ENCODE results near the gene SKOR2.

SKOR2 gene

GRCh38 chr18:47285456-47285855, 34.0 kb upstream of the SKOR2 start:
- peaks cover 0 to 2% (median 0%) of the 10 kb centered on the region in 5 experiments for H3K9me3 ChIP-seq (ENCODE audit: control extremely low read depth in 1 of 5, control insufficient read depth in 4 of 5, insufficient read depth in 2 of 5, low read depth in 1 of 5, low read length in 4 of 5)
- CTCF ChIA-PET = no interaction called here
- POLR2A ChIA-PET = no interaction called here

GRCh38 chr18:47284721-47285395, 33.4 kb upstream of the SKOR2 start:
- H3K4me3 ChIP-seq (ENCODE audit: control insufficient read depth in 1 of 7, extremely low read depth in 1 of 7, insufficient read depth in 4 of 7, low read depth in 2 of 7, low read length in 6 of 7) = no peak overlapping the region
- 73% methylated on average over 2 of the region's 6 CpGs for WGBS (ENCODE audit: insufficient coverage)
- ChIA-PET POLR2A (no interaction called here), CTCF (interaction anchor here (1.2 kb wide), 1 partner anchor 164 kb away, joined by 3 read pairs; no protein-coding TSS in a partner anchor)
- H3K36me3 ChIP-seq (ENCODE audit: control insufficient read depth in 4 of 4, insufficient read depth in 4 of 4, low read length in 3 of 4) = no peaks in the 10 kb centered on the region
- H3K9me3 ChIP-seq (ENCODE audit: control extremely low read depth in 1 of 5, control insufficient read depth in 4 of 5, insufficient read depth in 2 of 5, low read depth in 1 of 5, low read length in 4 of 5) = peaks cover 0 to 2% (median 0%) of the 10 kb centered on the region in 5 experiments
- peaks cover 0 to 18% (median 7%) of the 10 kb centered on the region in 5 experiments for H3K27me3 ChIP-seq (replicated peaks in 2 of 5; ENCODE audit: control insufficient read depth in 4 of 5, insufficient read depth in 5 of 5, low read length in 4 of 5)
- no peak for DNase-seq
- no peaks in the 10 kb centered on the region for H3K4me1 ChIP-seq (ENCODE audit: control extremely low read depth in 1 of 4, control insufficient read depth in 4 of 4, insufficient read depth in 4 of 4, low read length in 3 of 4)
- H3K27ac ChIP-seq (ENCODE audit: insufficient read depth in 1 of 2, low read depth in 1 of 2, low read length in 2 of 2, poor library complexity in 1 of 2, severe bottlenecking in 2 of 2) = no peak overlapping the region

More at GRCh38 chr18:47285456-47285855, 34.0 kb upstream of the SKOR2 start:
- Histone ChIP-seq H3K27me3 (replicated peaks in 2 of 5; ENCODE audit: control insufficient read depth in 4 of 5, insufficient read depth in 5 of 5, low read length in 4 of 5) (peaks cover 0 to 15% (median 7%) of the 10 kb centered on the region in 5 experiments), H3K4me3 (ENCODE audit: control insufficient read depth in 1 of 7, extremely low read depth in 1 of 7, insufficient read depth in 4 of 7, low read depth in 2 of 7, low read length in 6 of 7) (no peak overlapping the region), H3K27ac (ENCODE audit: insufficient read depth in 1 of 2, low read depth in 1 of 2, low read length in 2 of 2, poor library complexity in 1 of 2, severe bottlenecking in 2 of 2) (no peak overlapping the region), H3K36me3 (ENCODE audit: control insufficient read depth in 4 of 4, insufficient read depth in 4 of 4, low read length in 3 of 4) (no peaks in the 10 kb centered on the region), H3K4me1 (ENCODE audit: control extremely low read depth in 1 of 4, control insufficient read depth in 4 of 4, insufficient read depth in 4 of 4, low read length in 3 of 4) (no peaks in the 10 kb centered on the region)
- DNase-seq = no peak
- 52% methylated on average over 4 of the region's 7 CpGs for WGBS (ENCODE audit: insufficient coverage)

- H3K36me3 ChIP-seq (ENCODE audit: control insufficient read depth in 4 of 4, insufficient read depth in 4 of 4, low read length in 3 of 4) = no peaks in the 10 kb centered on the region
- no peak overlapping the region for H3K27ac ChIP-seq (ENCODE audit: insufficient read depth in 1 of 2, low read depth in 1 of 2, low read length in 2 of 2, poor library complexity in 1 of 2, severe bottlenecking in 2 of 2)
- H3K9me3 ChIP-seq (ENCODE audit: control extremely low read depth in 1 of 5, control insufficient read depth in 4 of 5, insufficient read depth in 2 of 5, low read depth in 1 of 5, low read length in 4 of 5) = peaks cover 0 to 2% (median 0%) of the 10 kb centered on the region in 5 experiments
- no peak overlapping the region for H3K4me3 ChIP-seq (ENCODE audit: control insufficient read depth in 1 of 7, extremely low read depth in 1 of 7, insufficient read depth in 4 of 7, low read depth in 2 of 7, low read length in 6 of 7)
- H3K27me3 ChIP-seq (replicated peaks in 2 of 5; ENCODE audit: control insufficient read depth in 4 of 5, insufficient read depth in 5 of 5, low read length in 4 of 5) = peaks cover 0 to 30% (median 5%) of the 10 kb centered on the region in 5 experiments
- WGBS (ENCODE audit: insufficient coverage) = no CpG with 5 or more reads among the region's 5 CpGs
- ChIA-PET CTCF (interaction anchor here (1.2 kb wide), 1 partner anchor 163 kb away, joined by 3 read pairs; no protein-coding TSS in a partner anchor), POLR2A (no interaction called here)
- DNase-seq = peak in 2 of 3 donors; percentile 14 to 15
- no peaks in the 10 kb centered on the region for H3K4me1 ChIP-seq (ENCODE audit: control extremely low read depth in 1 of 4, control insufficient read depth in 4 of 4, insufficient read depth in 4 of 4, low read length in 3 of 4)
Measured at GRCh38 chr18:47283476-47283875, 32.0 kb upstream of the SKOR2 start.

GRCh38 chr18:47280121-47280520, 28.7 kb upstream of the SKOR2 start:
- CTCF ChIA-PET = no interaction called here
- Histone ChIP-seq H3K4me3 (ENCODE audit: control insufficient read depth in 1 of 7, extremely low read depth in 1 of 7, insufficient read depth in 4 of 7, low read depth in 2 of 7, low read length in 6 of 7) (no peak overlapping the region), H3K36me3 (ENCODE audit: control insufficient read depth in 4 of 4, insufficient read depth in 4 of 4, low read length in 3 of 4) (no peaks in the 10 kb centered on the region), H3K27me3 (replicated peaks in 2 of 5; ENCODE audit: control insufficient read depth in 4 of 5, insufficient read depth in 5 of 5, low read length in 4 of 5) (peaks cover 0 to 26% (median 4%) of the 10 kb centered on the region in 5 experiments), H3K27ac (ENCODE audit: insufficient read depth in 1 of 2, low read depth in 1 of 2, low read length in 2 of 2, poor library complexity in 1 of 2, severe bottlenecking in 2 of 2) (no peak overlapping the region), H3K9me3 (ENCODE audit: control extremely low read depth in 1 of 5, control insufficient read depth in 4 of 5, insufficient read depth in 2 of 5, low read depth in 1 of 5, low read length in 4 of 5) (peaks cover 0 to 2% (median 0%) of the 10 kb centered on the region in 5 experiments), H3K4me1 (ENCODE audit: control extremely low read depth in 1 of 4, control insufficient read depth in 4 of 4, insufficient read depth in 4 of 4, low read length in 3 of 4) (no peaks in the 10 kb centered on the region)
- POLR2A ChIA-PET = no interaction called here
- 62% methylated on average over 3 of the region's 3 CpGs for WGBS (ENCODE audit: insufficient coverage)
- DNase-seq = no peak

GRCh38 chr18:47274961-47275360, 23.5 kb upstream of the SKOR2 start:
- ChIA-PET POLR2A (no interaction called here), CTCF (no interaction called here)
- no peak overlapping the region for H3K27ac ChIP-seq (ENCODE audit: insufficient read depth in 1 of 2, low read depth in 1 of 2, low read length in 2 of 2, poor library complexity in 1 of 2, severe bottlenecking in 2 of 2)
- H3K4me1 ChIP-seq (ENCODE audit: control extremely low read depth in 1 of 4, control insufficient read depth in 4 of 4, insufficient read depth in 4 of 4, low read length in 3 of 4) = no peaks in the 10 kb centered on the region
- DNase-seq = no peak
- 53% methylated on average over 6 of the region's 9 CpGs for WGBS (ENCODE audit: insufficient coverage)
- no peaks in the 10 kb centered on the region for H3K36me3 ChIP-seq (ENCODE audit: control insufficient read depth in 4 of 4, insufficient read depth in 4 of 4, low read length in 3 of 4)
- H3K27me3 ChIP-seq (replicated peaks in 2 of 5; ENCODE audit: control insufficient read depth in 4 of 5, insufficient read depth in 5 of 5, low read length in 4 of 5) = peaks cover 0 to 30% (median 15%) of the 10 kb centered on the region in 5 experiments
- no peak overlapping the region for H3K4me3 ChIP-seq (ENCODE audit: control insufficient read depth in 1 of 7, extremely low read depth in 1 of 7, insufficient read depth in 4 of 7, low read depth in 2 of 7, low read length in 6 of 7)
- H3K9me3 ChIP-seq (ENCODE audit: control extremely low read depth in 1 of 5, control insufficient read depth in 4 of 5, insufficient read depth in 2 of 5, low read depth in 1 of 5, low read length in 4 of 5) = peaks cover 0 to 1% (median 0%) of the 10 kb centered on the region in 5 experiments

- WGBS (ENCODE audit: insufficient coverage) = 20% methylated on average over 1 of the region's 1 CpG
- ChIA-PET POLR2A (no interaction called here), CTCF (no interaction called here)
- Histone ChIP-seq H3K4me3 (ENCODE audit: control insufficient read depth in 1 of 7, extremely low read depth in 1 of 7, insufficient read depth in 4 of 7, low read depth in 2 of 7, low read length in 6 of 7) (no peak overlapping the region), H3K9me3 (ENCODE audit: control extremely low read depth in 1 of 5, control insufficient read depth in 4 of 5, insufficient read depth in 2 of 5, low read depth in 1 of 5, low read length in 4 of 5) (peaks cover 0 to 3% (median 0%) of the 10 kb centered on the region in 5 experiments), H3K27ac (ENCODE audit: insufficient read depth in 1 of 2, low read depth in 1 of 2, low read length in 2 of 2, poor library complexity in 1 of 2, severe bottlenecking in 2 of 2) (no peak overlapping the region), H3K27me3 (replicated peaks in 2 of 5; ENCODE audit: control insufficient read depth in 4 of 5, insufficient read depth in 5 of 5, low read length in 4 of 5) (peaks cover 4 to 77% (median 40%) of the 10 kb centered on the region in 5 experiments), H3K36me3 (ENCODE audit: control insufficient read depth in 4 of 4, insufficient read depth in 4 of 4, low read length in 3 of 4) (no peaks in the 10 kb centered on the region), H3K4me1 (ENCODE audit: control extremely low read depth in 1 of 4, control insufficient read depth in 4 of 4, insufficient read depth in 4 of 4, low read length in 3 of 4) (no peaks in the 10 kb centered on the region)
- DNase-seq = no peak
Measured at GRCh38 chr18:47265197-47265596, 13.7 kb upstream of the SKOR2 start.

GRCh38 chr18:47264308-47264700, 12.8 kb upstream of the SKOR2 start:
- CTCF ChIA-PET = no interaction called here
- H3K4me3 ChIP-seq (ENCODE audit: control insufficient read depth in 1 of 7, extremely low read depth in 1 of 7, insufficient read depth in 4 of 7, low read depth in 2 of 7, low read length in 6 of 7) = no peak overlapping the region
- 4% methylated on average over 7 of the region's 10 CpGs for WGBS (ENCODE audit: insufficient coverage)

More at GRCh38 chr18:47264308-47264700, 12.8 kb upstream of the SKOR2 start:
- no peak for DNase-seq
- POLR2A ChIA-PET = no interaction called here
- Histone ChIP-seq H3K36me3 (ENCODE audit: control insufficient read depth in 4 of 4, insufficient read depth in 4 of 4, low read length in 3 of 4) (no peaks in the 10 kb centered on the region), H3K27me3 (replicated peaks in 2 of 5; ENCODE audit: control insufficient read depth in 4 of 5, insufficient read depth in 5 of 5, low read length in 4 of 5) (peaks cover 4 to 84% (median 49%) of the 10 kb centered on the region in 5 experiments), H3K27ac (ENCODE audit: insufficient read depth in 1 of 2, low read depth in 1 of 2, low read length in 2 of 2, poor library complexity in 1 of 2, severe bottlenecking in 2 of 2) (no peak overlapping the region), H3K4me1 (ENCODE audit: control extremely low read depth in 1 of 4, control insufficient read depth in 4 of 4, insufficient read depth in 4 of 4, low read length in 3 of 4) (no peaks in the 10 kb centered on the region), H3K9me3 (ENCODE audit: control extremely low read depth in 1 of 5, control insufficient read depth in 4 of 5, insufficient read depth in 2 of 5, low read depth in 1 of 5, low read length in 4 of 5) (peaks cover 0 to 9% (median 3%) of the 10 kb centered on the region in 5 experiments)
